Limb (tissue), 2 donors: ENCODE measurements around the gene SERTAD2.

Experiments used
- DNase-seq, 2 donors: peaks; one replicate each; pipeline ENCODE4 v3.0.0-alpha.2; 2016; ENCODE audit errors: extremely low spot score in 2 of 2

Gene SERTAD2

DNA sequence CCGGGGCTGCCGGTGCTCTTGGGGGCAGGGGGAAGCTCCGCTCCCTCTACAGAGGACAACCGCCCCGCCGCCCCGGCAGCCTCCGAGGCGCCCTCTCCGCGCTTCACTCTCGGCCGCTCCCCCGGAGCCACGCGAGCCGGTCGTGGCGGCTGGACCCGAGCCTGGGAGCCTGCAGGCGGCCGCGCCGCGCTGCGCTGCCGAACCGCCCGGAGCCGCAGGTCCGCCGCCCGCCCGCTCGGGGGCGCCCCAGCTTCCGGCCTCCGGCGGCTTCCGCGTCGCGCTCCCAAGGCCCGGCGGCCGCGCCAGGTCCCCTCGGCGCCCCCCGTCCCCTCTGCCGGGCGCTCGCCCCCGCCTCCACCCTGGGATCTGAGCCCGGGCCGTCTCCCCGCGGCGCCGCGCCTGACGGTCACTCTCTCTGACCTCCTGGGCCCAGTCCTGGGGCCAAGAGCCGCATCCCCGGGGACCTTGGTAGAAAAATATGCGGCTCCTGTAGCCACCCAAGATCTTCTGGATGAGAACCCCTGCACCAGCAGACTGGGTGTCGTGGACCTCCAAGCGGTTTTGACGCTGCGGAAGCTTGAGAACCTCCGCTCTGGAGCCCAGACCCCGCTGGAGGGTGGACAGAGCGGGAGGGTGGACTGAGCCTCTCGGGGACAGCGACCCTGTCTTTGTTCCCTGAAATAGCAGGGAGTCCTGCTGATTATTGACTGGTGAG lies 44.3 kb downstream of the SERTAD2 start:
- peak in 1 of 2 donors; percentile 68 for DNase-seq

- no peak for DNase-seq
Observed at GRCh38 chr2:64608867-64609226, 44.9 kb downstream of the SERTAD2 start.

- no peak for DNase-seq
Observed at GRCh38 chr2:64607381-64608304, 46.1 kb downstream of the SERTAD2 start.

GRCh38 chr2:64606479-64607363 lies 47.0 kb downstream of the SERTAD2 start:
- peak; percentile 79 to 80 for DNase-seq

- no peak for DNase-seq
Observed at GRCh38 chr2:64605991-64606478, 47.7 kb downstream of the SERTAD2 start.

DNA sequence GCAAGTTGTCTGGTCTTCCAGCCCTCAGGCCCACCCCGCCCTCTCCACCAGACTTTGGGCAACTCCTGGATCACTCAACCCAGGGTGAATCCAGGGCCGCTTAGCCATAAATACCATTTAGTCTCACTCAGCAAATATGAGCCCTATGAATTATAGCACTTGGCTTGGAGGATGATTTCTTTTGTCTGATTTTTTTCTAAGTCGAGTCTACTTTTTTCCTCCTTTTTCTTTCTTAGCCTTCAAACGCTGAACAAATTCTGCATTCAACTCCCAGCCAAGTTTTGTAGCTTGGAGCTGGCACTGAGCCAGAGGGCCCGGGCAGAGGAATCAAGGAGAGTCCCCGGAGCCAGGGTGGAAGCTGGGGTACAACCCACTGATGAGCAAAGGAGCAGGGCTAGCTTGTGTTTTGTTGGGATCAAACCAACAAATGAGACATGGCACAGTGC lies 48.7 kb downstream of the SERTAD2 start:
- no peak for DNase-seq

DNA sequence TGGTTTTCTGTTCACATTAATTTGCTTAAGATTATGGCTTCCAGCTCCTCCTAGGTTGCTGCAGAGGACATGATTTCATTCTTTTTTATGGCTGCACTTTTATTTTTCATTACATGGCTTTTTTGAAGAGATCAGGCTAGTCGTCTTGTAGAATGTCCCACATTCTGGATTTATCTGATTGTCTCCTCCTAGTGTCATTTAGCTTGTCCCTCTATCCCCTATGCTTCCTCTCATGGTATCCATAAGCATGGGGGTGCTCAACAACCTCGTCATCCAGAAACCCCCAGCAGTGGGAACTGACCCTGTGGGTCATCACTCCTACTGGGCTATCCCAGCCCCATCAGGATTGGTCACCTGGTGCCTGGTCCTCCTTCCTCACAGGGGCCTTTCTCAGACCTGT lies 49.6 kb downstream of the SERTAD2 start:
- DNase-seq: no peak

DNA sequence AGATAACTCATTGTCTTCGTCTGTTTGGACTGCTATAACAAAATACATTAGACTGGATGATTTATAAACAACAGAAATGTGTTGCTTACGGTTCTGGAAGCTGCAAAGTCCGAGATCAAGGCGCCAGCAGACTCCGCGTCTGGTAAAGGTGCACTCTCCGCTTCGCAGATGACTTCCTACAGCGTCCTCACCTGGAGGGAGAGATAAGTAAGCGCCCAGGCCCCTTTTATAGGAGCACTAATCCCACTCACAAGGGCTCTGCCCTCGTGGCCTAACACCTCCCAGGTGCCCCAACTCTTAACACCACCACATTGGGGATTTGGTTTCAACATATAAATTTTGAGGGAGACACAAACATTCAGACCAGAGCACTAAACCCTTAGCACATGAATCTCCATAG lies 51.3 kb downstream of the SERTAD2 start:
- DNase-seq: no peak

DNA sequence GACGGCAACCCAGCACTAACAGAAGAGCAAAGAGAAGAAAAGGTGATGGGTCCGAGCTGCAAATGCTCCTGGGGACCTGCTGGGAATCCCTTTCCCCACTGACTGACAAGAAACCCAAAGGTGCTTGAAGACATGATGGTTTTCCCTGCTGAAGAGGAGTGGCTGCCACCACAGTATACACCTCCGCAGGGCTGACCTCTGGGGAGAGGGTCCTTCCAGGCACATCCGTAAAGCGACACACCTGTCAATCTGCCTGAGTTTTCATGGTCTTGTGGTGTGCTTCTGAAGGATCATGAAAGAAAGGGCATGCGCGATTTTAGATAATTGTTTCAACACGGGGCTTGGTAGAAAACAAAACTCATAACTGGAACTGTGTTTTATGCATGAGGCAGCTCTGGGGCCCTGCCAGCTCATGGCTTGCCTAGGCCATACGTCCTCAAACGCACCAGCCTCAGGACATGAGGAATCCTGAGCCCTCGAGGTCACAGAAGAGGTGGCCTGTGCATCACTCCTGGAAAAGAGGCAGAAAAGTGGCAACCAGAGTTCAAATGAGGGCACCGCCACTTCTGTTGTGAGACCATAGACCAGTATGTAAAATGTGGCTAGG lies 51.8 kb downstream of the SERTAD2 start:
- no peak for DNase-seq

- no peak for DNase-seq
Observed at GRCh38 chr2:64601034-64601754, 52.5 kb downstream of the SERTAD2 start.

GRCh38 chr2:64599469-64599868 lies 54.2 kb downstream of the SERTAD2 start:
- no peak for DNase-seq

GRCh38 chr2:64598226-64598625 lies 55.5 kb downstream of the SERTAD2 start:
- DNase-seq: no peak

DNA sequence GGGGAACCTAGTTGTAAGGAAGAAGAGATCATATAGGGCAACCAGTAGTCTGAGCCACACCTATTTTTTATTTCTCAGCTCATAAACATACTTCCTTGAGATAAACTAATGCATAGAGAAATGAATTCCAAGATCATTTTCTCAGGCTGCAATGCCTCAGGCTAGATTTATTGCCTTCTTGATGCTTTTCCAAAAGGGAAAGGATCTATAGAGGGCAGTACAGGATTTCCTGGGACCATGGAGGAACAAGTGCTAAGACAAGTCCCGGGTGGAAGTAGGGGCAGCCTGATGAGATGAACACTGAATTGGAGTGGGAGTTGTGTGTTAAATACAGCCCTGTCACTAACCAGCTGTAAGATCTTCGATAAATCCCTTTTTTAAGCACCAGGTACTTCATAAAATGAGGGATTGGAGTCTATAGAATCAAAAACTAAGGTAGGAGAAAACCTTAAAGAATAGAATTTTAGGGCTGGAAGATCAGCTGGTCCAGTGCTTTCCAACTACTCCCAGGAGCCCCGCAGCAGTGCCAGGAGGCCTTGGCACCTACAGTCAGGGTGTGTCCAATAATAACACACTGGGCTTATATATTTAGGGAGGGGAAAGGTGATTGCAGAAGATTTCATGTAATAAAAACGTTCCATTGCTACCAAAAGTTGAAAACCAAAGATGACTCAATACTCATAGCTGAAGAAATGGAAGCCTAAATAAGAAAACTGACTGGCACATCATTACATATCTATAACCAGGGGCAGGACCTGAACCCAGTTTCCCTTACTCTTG lies 58.1 kb downstream of the SERTAD2 start:
- no peak for DNase-seq

DNA sequence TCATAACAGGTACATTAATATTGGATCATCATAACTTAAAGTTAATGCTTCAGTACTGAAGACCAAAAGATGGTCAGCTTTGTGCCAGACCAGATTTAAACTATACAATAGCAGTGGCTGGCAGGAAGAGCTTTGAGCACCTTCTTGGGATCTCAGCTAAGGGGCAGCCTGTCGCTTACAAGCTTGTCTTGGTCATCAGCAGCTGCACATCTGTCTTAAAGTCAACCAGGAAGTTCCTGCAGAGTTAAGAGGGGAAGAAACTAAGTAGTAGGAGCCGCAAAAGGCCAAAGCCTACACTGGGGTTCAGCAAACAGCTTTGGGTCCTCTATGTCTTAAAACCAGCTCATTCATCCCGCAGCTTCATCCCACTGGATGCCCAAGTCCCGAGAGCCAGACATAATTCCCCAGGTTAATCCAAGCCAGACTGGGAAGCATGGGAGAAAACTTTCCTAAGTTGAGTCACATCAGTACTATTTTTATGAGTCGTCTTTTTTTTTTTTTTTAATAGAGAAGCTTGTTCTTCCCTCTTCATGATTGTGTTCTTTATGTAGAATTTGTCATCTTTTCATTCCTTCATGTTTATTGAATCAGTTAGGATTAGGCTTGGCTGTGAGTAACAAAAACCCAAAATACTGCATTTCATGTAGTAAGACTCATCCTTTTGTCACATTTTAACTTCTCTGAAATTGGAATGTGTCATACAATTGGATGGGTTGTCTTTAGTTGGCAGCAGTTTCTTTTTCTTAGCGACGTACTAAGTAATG lies 59.3 kb downstream of the SERTAD2 start:
- no peak for DNase-seq

DNA sequence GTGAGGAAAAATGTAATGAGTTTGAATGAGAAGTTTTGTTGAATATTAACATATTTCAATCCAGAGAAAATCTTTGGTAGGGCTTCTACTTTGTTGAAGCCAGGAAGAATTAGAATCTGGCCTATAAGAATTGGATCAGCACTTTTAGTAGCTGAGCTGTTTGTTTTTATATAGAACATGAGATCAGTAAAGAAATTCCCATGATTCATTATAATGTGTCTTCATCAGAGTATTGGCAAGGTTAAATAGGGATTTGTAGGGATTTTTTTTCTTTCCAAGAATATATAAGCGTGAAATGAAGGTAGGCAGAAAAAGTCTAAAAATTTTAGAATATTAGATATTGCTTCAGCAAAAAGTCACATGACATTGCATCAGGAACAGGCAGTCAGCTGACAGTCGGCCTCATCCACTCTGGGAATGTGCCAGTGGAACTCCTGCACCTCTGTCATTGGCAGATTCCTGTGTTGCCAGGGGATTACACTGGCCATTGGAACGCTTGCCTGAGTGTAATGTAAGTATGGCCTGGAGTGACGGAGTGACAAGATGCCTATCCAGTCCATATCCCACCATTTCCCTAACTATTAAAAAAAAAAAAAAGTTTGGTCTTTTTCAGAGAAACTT lies 60.6 kb downstream of the SERTAD2 start:
- no peak for DNase-seq

DNA sequence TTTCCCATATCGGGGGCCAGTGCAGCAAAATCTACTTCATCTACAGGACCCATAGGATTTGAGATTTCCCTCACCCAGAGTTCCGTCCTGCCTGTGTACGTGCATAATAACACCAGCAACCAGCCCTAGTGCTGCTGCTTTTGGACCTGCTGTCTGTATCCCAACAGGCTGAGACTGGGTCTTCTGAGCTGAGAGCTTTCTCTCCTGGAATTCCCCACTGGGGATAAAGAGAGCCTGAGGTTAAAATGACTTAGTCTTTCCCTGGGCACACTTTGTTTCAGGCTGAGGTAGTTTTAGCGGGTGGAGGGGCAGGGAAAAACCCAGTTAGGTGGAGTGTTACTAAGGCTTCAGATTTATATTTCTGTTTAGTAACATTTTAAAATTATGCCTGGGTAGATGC lies 62.5 kb downstream of the SERTAD2 start:
- DNase-seq: no peak

DNA sequence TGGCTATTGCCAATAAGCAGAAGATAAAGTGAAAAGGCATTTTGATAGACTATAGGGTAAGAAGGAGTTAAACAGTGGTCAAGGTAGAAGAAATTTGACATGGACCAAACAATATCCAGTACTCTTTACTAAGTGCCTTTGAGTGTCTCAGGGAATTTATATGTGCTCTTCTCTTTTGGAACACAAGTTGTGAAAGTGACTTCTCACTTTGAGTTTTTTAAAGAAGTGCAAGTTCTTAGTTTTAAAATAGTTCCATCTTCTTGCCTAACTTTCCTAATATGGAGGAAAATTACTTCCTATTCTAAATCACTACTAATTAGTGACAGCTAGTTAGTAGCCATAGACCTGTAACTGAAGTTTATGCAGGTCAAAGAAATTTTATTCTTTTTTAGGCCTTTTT lies 66.2 kb downstream of the SERTAD2 start:
- no peak for DNase-seq

- DNase-seq: peak in 1 of 2 donors; percentile 81
Observed at GRCh38 chr2:64586883-64587481, 66.7 kb downstream of the SERTAD2 start.
